Measurements from ENCODE around the gene TMEM220.
A peak's percentile ranks its signal among the peaks of the same experiment; 100 is the strongest.
"Not testable (repeated sequence)": the region's sequence is repeated elsewhere in the genome, so short reads cannot be mapped to it uniquely, and the experiment has no call there.

Gene TMEM220

DNA sequence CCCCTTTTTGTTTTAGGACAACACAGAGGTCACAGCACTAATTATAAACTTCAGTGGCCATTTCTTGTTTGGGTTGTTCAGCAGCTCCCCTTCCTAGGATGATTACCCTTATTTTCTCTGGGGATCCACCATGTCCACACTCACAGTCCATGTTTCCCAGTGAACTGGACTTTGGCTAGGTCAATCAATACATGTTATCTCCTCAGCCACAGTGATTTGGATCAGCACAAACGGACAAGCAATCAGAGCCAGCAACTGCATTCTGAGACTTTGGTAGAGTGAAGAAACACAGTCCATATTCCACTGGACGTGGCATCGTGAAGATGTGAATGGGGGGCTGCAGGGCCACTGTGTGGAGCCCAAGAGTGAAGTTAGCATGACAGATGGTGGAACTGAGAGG lies 4.6 kb downstream of the TMEM220 start:
- DNase-seq = no peak

DNA sequence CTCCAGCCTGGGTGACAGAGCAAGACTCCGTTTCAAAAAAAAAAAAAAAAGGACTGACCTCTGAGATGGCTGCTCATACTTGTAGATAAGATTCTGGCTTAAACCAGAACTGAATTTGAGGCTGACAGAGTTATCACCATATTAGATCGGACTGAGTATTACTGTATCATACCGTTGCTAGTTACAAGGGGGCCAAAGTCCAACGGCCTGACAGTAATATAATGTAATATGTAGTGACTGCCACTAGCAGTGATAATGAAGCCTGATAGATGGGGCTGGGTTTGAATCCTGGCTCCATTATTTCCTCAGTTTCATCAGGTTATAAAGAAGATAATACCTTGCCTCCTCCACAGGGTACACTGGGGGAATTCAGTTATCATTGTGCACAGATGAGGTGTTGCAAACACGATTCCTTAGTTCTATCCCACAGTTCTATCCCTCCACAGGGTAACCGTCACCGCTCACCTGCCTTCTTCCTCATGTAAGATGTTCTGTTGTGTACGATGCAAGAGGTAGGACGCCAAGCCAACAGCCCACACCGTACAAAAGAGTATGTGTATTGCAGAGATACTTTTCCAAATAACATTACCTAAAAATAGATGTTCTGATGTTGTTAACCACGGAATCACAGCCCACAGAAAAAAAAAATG lies 5.2 kb downstream of the TMEM220 start:
- no peak for DNase-seq

DNA sequence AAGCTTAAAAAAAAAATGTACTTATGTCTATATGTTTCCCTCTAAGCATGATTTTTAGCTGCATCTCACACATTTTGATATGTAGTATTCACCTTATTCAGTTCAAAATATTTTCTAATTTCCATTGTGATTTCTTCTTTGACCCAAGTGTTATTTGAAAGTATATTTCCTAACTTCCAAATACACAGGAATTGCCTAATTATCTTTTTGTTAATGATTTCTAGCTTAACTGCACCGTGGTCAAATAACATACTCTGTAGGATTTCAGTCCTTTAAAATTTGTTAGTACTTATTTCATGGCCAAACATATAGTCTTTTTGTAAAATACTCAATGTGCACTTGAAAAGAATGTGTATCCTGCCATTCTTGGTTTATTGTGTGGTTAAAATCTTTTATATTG lies 11.3 kb downstream of the TMEM220 start:
- no peak for DNase-seq

DNA sequence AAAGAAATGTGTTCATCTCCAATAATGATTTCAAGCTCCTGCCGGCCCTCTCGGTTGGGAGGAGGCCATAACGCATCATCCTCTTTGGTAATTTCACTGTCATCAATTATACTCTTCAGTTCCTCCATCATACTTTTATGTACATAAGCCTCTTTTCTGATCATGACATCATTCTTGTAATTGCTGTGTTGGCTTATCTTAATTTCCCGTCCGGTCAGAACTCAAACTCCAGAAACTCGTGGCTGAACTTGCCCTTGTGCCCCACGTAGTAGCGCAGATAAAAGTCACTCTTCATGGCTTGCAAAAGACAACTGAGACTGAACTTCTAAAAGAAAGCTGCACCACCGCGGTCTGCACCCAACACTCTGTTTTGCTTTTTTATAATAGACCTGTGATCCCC lies 13.6 kb downstream of the TMEM220 start:
- DNase-seq = no peak

DNA sequence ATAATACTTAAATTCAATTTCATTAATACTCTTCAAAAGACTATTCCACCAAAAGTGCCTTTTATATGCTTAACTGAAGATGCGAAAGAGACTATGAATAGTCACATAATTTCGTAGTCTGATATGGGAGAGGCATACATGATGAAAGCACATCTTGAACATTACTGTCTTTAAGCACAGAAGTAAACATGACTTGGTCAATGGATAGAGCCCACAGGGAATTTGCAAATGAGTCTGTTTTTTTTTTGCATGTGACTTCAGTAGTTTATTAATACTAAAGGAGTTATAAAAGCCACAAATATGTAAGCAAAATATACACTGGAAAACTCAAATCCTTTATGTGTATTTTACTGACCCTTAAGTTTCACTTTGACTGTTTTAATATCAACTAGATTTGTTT lies 16.5 kb downstream of the TMEM220 start:
- no peak for DNase-seq

DNA sequence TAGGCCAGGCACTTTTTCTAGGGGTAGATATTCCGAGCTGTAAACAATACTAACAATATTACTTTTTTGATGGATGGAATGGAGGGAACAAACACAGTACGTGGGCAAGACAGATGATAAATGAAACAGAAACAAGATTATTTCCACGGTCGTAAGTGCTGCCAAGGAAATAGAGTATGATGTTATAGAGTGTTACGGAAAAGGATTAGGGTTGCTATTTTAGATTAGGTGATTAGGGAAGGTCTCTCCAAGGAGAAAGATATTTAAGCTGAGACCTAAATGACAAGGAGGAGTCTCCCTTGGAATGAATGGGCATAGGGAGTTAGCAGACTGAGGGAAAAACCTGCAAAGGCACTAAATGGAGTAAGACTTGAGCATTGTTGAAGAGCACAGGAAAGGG lies 24.1 kb downstream of the TMEM220 start:
- no peak for DNase-seq

DNA sequence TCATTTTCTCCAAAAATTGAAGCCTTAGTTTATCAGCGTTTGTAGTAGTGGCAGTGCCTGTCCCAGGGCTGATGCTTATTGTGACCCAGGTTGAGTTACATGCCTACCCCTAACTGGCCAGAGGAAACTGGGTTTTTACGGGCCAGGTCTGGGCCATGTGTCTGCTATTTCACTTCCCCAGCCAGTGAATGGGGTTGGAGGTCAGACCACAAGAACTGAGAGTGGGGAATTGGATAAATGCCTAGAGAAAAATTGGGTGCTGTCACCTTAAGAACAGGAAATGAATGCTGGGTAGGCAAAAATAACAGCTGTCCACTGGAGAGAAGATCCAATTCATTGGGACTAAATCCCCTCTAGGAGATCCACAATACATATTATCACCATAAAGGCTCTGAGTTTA lies 27.2 kb downstream of the TMEM220 start:
- DNase-seq = no peak

DNA sequence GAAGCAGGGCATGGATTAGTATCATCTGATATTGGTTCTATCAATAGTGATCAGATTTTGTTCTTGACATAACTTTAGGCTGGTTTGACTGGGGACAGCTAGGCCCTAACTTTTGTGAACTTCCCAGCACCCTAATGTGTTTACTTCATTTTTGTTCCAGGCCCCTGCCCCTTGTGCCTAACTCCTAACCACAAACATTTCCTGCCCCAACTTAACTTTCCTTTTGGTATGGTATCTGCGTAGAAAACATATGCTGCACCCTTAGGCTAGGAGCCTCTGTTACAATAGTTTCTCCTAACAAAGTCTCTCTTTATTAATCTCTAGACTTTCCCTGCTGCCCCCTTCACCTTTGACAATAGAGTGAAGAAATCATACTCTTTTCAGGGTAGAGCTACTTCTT lies 30.0 kb downstream of the TMEM220 start:
- no peak for DNase-seq

DNA sequence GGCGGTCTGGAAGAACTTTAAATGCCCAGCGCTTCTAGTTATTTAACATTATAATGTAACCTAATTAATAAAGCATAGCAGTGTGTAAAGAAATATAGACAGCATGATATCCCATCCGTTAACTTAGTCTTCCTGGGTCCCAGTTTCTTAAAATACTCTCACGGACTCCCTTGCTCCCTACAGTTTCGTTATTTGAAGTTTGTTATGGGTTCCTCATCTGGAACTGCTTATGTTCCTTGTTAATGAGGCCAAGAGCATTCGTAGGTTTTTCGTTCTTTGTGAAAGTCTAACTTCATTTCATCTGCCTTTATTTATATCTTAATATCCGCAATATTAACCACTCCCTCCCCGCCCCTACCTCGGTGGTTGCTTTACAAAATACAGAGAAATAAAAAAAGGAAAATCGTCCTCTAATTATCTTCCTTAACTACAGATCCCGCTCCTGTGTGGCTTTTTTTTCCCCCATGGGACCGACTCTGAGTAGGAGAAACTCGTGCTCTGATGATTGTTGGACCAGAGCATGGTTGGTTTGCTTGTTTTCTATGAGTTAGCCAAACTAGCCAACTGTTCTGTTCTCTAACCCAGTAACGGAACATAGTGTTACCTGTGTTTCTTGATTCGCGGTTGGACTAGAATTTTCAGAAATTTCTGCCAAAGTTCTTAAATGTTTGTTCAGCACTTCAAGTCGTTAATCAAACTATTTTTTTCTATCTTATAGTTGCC lies 31.6 kb downstream of the TMEM220 start:
- DNase-seq = no peak

DNA sequence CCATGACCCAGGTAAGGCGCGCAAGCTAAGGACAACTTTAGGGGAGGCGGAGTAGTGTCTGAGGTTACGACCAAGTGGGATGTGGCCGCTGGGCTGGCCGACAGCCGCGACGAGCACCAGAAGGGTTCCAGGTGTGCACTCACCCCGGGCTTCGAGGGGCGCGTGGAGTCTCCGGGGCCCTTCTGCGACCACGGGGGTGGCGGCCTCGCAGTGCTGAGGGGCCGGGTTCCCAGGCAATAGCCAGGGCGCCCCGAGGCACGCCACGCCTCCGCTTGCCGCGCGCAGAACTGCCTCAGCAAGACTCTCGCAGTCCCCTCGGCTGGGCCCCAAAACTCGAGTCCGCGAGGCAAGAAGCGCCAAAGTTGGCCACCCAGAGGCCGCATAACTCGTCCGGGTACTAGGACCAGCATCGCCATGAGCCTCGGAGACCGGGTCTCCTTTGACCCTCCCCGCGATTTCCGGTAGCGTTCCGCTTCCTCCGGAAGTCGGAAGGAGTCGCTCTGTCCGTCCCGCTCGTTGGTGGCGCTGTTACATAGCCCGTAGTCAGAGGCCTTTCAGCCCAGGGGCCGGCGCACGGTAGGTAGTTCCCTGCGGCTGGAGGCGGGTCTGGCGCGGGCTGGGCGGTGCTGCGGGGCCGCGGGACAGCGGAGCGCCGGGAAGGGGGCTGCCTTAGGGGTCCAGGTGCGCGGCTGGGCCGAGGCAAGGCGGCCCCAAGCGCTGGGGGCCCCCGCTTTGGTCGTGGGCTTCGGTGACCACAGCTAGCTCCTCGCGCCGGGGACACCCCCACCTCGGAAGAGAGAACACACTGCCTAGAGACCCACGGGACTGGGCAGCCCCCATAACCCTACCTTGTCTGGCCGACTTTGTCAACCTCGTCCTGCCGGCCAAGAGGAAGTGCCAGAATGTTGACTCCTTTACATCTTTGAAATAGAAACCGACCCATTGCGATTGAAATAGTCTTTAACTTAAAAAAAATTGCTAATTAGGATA lies 32.4 kb downstream of the TMEM220 start, which contains the start of the genes ADPRM and SCO1:
TSS of gene ADPRM (plus strand) at position 503 of the 990 bp plus-strand sequence. CDS start 7,333 bp downstream, outside the sequence.
TSS of gene SCO1 (minus strand) at position 442 of the 990 bp plus-strand sequence. CDS start at position 416, 26 bp downstream.
- peak; percentile 28 for DNase-seq

DNA sequence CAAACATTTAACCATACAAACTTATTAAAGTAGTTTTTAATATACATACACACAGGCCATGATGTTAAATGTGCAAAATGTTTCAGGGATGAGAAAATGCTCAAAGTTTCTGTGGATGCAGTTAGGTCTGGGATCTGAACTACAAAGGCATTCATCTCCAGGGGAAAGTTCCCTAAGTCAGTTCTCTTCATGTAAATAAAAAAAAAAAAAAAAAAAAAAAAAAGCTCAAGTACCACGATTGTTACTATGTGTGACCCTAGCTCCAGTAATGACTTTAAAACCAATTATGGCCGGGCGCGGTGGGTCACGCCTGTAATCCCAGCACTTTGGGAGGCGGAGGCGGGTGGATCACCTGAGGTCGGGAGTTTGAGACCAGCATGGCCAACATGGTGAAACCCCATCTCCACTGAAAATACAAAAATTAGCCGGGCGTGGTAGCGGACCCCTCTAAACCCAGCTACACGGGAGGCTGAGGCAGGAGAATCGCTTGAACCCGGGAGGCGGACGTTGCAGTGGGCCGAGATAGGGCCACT lies 33.9 kb downstream of the TMEM220 start:
- not testable (repeated sequence) for DNase-seq

DNA sequence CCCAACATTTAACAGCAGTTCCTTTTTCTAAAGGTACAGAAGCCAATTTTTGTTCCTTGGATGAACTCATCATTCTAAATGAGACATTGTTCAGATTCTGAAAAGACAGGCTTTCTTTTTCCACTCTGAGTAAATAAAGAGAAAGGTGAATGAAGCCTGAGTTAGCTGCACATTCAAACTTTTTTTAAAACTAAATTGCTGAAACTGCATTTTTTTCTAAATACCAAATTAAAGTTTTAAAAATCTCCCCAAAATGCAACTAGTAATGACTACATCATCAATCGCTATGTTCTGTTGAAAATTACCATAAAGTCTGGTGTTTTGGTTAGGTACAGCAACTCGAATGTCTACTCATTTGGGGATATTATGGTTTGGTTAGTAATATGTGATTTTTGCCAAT lies 42.3 kb downstream of the TMEM220 start:
- no peak for DNase-seq

DNA sequence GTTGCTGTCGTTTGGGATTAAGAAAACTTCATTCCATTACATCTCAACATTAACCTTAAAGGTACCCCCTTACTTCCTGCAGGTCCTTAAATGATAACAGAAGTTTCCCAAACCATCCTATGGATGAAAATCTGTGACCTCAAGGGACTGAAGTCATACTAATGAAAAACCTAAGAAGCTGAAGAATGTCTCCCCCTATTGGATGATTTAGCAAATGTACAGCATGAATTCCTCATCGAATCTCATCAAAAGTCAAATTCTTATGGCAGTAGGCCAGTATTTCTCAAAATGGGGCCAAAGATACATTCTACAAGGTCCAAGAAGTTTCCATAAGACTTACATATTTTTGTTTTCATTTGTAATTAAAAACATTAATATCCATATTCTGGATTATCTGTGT lies 46.0 kb downstream of the TMEM220 start:
- DNase-seq = no peak

DNA sequence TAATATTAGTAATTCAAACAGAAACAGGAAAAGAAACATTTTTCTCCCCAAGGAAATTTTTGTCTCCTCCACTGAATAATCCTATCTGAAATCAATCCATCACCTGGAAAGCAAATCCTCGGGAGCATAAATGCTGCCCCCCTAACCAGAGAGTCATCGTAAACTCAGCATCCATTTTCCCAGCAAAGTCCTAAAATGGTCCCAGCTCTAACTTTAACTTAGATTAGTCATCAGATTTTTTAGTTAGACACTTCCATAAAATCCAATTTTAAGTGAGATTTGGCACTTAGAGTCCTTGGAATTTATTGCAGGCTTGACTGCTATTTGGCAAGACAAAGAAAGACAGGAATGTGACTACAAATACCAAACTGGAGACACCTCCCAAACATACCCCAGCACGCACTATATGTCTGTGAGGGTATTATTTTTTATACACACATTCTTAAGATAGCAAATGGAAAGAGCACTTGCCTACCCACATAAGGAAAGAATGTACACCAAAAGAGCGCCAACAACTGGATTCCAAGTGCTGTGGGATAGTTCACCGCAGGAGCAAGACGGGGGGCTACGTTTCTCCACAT lies 47.9 kb downstream of the TMEM220 start:
- DNase-seq = no peak

DNA sequence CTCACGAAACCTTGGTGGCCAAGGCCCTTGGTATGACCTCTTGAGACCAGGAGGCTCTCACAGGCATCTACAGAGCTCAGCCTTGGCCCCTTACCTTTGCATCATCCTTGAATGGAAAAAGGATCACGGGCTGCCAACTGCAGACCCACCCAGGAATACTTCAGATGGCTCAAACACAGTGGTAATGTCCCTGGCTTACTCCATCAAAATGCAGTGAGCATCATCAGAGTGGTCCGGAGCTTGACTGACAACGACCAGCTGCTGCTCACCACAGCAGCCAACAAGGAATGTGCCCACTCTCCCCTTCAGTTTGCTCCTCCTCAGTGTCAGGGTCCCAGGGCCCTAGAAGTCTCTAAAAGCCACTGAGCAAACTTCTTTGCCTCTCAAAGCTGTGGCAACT lies 55.1 kb downstream of the TMEM220 start:
- DNase-seq = no peak

DNA sequence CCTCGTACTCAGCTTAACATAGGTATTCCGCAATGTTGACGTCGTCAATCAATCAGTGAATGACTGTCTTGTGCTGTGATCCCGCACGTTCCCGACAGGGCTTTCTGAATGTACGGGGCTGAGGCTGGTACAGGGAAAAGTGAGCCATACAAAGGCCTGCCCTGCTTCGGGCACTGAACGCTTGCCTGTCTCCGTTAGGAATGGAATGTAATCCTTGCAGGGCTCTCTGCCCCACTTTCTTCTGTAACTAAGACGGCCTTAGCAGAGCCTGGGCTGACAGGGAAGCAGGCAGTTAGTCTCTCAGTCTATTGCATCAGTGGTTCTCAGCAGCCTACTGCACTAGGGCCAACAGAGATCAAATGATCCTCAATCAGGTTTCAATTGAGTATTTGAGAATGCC lies 56.5 kb downstream of the TMEM220 start:
- DNase-seq = no peak

DNA sequence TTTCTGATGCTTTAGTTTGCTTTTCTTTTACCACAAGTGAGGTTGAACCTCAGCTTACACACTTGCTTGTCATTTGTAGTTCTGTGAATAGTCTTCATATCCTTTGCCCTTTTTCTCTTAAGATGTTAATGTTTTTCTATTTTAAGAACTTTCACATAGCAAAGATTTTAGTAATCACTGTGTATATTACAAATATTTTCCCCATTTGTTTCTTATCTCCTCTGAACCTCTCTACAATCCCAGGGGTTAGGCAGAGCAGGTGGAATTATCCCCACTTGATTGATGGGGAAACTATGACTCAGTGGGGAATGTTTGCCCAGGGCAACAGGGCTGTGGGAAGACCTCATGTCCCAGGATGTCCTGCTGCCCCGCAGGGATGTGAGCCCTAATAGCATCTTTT lies 61.0 kb downstream of the TMEM220 start:
- no peak for DNase-seq

DNA sequence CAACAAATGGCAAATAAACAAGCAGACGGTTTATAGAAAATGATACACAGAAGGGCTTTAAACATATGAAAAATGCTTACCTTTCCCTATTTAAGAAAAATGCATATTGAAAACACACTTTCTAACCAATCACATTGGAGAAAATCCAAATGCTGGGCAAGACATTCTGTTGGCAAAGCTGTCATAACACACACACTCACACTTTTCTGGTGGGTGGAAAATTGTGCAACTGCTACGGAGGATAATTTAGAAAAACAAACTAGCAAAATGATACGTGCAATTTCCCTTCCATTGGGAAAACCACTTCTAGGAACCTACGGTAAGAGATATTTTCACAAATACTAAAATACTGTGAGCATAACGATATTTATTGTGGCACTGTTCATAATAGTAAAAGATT lies 62.9 kb downstream of the TMEM220 start:
- no peak for DNase-seq

DNA sequence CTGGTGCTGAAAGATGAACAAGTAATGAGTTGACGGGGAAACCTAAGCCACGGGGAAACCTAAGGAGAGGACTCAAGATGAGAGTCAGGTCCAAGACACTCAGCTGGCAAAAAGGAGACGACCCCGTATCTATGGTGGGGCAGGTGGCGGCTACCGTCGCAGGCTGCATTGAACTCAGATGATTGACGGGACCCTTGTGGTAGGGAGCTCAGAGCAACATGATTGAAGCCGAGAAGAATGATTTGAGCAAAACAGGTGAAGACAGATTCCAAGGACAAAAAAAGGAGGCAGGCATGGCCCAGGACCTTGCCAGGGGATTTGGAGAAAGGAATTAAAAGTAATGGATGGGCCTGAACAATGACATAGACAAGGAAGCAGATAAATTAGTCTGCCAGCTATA lies 65.3 kb downstream of the TMEM220 start:
- DNase-seq = no peak
